HG03103 (cell line): ENCODE measurements around the gene FBN1.

Experiments used
- ATAC-seq: cut with Tn5 transposase; IDR thresholded peaks from one replicate; pipeline ENCODE4 v1.9.1; 2021; ENCODE audit warnings: low read depth; ENCODE audit not compliant: unreplicated experiment

The FBN1 gene

DNA sequence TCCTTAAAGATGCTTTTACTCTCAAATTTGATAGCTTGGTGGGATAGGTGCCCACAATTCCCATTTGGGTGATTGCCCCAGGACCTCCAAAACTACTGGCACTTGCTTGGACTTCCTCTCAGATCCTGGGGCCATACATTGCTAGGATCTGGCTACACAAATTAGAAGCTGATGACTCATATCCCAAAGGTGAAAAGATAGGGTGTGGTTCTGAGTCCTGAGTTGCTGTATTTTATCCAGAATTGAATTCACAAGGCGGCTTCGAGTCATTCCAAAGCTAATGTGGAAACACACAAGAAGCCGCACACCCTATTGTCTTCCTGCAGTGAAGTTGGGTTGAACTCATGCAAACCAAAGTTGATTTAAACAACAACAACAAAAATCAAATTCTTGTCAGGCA, 260.9 kb downstream of the FBN1 start:
- ATAC-seq, result no peak

DNA sequence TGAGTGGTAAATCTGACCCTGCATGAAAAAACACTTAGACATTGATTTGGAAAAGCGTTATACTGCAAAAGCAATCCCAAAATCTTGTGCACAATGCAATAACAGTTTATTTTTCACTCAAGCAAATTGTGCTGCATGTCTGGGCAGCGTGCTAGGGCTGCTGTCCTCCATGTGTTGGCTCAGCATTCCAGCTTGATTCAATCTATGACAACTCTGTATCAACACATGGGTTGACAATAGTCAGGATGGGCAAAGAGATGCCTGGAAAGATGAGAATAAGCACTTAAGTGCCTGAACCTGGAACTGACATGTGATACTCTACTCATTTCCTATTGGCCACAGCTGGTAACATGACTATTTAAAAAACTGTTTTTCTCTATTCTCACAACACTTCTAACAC, 262.5 kb downstream of the FBN1 start:
- no peak for ATAC-seq

DNA sequence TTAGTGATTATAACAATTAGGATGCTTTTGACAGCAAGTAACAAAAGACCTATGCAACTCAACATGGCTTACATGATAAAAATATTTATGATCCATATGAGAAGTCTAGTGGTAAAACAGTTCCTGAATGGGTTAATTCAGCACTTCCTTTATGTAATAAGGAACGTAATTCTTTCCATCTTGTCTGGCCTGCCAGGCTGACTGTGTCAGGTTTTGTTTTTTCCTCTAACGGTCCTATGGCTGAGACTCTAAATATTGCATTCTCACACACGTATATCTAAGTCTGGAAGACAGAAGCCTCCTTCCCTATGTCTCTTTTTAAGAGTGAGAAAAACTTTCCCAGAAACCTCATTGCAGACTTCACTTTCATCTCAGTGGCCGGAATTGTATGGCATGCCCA, 263.6 kb downstream of the FBN1 start:
- ATAC-seq, result no peak

DNA sequence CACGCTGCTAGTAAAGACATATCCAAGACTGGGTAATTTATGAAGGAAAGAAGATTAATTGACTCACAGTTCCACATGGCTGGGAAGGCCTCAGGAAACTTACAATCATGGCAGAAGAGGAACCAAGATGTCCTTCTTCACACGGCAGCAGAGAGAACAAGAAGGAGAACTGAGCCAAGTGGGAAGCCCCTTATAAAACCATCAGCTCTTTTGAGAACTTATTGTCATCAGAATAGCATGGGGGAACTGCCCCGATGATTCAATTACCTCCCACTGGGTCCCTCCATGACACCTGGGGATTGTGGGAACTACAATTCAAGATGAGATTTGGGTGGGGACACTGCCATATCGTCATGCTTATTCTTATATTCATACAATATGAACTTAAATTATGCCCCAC, 265.3 kb downstream of the FBN1 start:
- ATAC-seq, result no peak

DNA sequence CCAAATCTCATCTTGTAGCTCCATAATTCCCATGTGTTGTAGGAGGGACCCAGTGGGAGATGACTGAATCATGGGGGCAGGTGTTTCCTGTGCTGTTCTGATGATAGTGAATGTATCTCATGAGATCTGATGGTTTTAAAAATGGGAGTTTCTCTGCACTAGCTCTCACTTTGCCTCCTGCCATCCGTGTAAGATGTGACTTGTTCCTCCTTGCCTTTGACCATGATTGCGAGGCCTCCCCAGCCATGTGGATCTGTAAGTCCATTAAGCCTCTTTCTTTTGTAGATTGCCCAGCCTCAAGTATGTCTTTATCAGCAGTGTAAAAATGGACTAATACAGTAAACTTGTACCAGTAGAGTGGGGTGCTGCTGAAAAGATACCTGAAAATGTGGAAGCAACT, 269.7 kb downstream of the FBN1 start:
- no peak for ATAC-seq

DNA sequence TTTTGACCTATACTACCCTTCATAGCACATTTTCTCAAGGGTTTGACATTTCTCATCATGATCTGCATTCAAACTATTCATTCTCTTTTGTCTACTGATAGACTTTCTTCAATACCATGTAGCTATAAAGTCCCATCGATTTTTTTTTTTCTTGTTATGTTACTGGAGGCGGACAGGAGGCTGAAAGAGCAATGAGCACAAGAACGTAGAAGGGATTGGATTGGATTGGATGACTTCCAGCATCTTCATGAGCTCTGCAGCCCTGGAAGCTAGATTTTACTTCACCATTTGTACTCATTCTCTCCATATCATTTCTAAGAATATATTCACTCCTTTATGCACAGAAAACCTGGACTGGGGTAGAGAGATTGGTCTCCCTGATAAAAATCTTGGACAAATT, 271.0 kb downstream of the FBN1 start:
- no peak for ATAC-seq

DNA sequence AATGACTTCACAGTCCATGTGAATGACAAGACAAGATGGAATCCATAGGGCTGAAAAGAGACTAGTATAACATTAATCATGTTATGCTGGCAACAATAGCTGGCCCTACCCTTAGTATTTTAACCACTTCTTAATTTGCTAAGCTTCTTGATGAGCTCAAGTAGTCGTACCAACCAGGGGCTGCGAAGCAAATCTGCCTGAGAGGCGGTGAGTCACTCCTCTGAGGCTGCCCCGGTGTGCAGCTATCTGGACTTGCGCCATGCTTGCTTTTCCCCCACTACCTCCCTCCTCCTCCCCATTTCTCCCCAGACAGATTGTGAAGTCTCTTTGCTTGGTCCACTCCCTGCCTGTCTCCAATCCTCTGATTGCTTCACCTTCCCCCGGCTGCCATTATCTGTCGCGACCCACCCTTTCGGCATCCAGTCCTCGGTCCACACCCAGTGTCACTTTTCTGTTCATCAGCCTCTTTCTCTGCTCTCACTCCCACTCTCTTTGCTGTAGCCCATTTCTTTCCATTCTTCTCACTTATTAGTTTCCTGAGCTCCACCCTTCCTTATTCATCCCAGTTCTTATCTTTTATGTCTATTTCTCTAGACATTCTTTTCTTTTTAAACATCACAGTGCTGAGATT, 271.6 kb downstream of the FBN1 start:
- no peak for ATAC-seq

DNA sequence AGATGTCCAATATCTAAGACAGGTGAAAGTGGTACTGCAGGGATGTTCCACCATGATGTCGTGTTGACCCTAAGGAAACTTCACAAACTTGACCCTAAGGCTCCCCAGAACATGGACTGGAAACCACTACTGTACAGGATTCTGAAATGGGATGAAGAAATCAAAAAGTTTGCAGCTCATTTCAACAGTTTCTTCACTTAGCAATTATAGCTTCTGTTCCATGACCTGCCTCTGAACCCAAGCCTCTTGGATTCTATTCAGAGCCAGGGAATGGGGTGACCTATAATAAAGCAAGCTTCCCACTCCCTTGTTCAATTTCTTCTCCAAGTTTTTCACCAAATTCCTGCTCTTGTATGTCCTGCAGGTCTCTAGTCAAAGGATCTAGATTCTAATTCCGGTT, 273.5 kb downstream of the FBN1 start:
- no peak for ATAC-seq

DNA sequence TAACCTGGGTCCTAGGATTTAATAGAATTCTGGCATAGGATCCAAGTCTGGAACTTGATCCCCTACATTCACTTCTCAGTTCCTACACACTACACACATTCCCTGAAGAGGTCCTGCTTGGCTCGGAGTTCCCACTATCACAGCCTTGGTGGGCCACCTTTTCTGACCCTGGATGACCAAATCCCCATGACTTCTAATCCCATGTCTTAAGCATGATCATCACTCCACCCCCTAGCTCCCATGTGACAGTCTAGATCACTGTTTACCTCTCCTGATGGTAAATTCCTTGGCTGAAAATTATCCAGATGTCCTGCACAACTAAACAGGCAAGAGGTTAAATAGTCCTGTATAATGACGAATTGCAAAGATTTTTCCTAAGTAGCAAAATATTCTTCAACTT, 274.0 kb downstream of the FBN1 start:
- no peak for ATAC-seq

DNA sequence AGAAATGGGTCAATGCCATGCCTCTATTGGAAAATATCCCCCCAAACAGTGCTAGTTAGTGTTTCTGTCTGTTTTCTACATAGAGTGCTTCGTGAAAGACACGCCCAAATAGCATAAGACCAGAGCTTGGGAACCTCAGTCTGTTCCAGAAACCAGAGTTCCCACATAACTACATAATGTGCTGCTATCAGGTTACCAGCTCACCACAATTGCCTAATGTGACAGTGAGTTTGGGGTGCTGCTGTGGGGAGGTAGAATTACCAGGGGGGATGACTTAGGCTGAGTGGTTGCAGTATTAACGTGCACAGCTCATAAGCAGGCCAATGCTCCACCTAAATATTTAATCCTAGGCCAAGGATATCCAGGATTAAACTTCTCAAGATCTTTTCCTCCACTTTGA, 275.0 kb downstream of the FBN1 start:
- ATAC-seq, result no peak

DNA sequence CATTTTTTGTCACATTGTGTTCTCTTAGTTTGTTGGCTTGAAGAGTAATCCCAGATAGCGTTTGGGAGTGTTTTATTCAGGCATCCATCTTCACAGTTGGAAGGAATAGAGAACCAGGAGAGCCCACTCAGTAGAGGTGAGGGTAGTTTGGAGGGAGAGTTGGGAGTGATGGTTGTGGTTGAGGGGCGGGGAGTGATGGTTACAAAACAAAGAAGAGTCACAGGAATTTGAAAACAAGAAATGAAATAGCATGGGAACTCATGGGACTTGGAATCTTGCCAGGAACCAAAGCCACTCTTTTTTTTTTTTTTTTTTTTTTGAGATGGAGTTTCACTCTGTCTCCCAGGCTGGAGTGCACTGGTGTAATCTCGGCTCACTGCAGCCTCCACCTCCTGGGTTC, 278.0 kb downstream of the FBN1 start:
- ATAC-seq, result no peak

DNA sequence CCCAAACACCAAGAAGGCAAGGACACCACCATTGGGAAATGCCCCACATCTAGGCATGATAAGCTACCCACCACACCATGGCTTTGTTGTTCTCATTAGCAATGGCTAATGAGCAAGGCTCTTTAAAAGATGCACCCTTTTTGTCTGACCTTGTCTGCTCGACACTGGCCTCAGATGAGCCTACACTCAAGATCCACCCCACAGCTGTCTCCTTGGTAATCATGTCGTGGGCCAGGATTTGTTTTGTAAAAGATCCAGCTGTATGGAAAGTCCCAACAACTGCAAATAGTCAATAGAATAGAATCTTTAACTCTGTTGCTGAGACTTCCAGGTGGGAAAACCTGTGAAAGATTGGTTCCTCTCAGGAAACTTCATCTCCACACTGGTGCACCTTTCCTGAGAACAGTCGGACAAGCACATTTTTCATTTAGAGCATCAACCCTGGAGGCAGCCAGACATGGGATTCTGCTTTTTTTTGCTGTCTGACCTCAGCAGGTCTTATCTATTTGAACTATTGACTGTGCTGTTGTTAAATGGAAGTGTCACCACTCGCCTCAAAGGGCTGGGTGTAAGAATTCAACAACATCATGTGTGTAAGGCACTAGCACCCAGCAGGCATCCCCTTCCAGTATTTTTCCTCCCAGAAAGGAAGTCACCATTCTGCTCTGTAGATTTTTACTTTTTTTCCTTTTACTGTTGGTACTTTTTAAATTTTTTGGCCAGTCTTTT, 278.8 kb downstream of the FBN1 start:
- no peak for ATAC-seq

DNA sequence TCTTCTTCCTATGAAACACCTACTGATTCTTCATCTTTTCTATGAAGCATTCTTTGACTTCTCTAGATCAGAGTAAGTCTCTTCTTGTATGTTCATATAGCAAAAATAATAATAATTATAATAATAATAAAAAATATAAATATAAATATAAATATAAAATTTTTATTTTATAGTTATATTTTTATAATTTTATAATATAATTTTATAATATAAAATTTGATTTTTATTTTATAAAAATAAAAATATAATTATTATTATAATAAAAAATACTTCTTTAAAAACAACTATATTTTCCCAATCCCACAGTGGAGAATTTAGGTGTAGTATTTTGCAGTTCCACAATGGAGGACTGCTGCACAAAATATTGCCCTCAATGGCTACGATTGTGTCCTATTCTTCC, 279.9 kb downstream of the FBN1 start:
- no peak for ATAC-seq

DNA sequence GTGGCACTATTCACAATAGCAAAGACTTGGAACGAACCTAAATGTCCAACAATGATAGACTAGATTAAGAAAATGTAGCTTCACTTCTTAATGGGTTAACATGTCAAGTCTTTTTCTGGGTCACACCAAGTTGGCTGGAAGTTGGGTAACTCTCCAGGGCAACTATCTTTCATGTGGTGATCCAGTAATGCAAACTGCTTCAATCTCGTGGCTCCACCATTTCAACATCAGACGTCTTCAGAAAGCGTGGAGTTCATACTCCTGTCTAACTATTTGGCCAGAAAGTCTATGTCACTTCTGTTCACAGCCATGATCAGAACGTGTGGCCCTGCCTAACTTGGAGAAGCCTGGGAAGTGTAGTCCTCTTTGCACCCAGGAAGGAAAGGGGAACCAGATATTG, 282.0 kb downstream of the FBN1 start:
- ATAC-seq, result no peak

DNA sequence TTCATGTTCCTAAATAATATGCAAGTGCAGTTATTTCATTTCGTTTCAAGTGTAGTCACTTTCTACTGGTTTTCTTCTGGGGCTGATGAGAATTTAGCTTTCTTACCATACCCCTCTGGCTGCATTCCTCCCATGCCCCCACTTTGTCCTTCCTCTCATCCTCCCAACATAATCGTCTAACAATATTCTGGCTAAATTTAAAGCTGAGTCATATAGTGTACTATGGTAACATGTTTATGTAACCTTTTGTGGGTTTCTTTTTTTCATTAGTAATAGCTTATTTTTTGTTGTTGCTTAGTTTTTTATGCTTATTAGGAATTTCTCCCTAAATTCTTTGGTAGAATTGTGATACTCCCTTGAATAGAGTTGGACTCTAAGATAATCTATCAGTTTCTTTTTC, 283.8 kb downstream of the FBN1 start:
- ATAC-seq, result no peak

DNA sequence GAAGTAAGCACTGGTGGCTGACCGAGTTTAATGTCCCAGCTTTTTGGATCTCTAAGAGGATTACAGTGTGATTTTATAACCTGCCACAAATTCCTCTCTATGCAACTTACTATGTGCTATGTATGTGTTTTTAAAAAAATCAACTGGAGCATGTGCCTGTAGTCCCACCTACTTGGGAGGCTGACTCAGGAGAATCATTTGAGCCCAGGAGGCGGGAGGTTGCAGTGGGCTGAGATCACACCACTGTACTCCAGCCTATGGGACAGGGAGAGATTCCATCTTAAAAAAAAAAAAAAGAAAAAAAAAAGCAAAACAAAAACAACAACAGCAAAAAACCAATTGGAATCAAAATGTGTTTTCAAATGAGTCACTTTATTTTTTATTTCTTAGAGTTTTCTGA, 284.7 kb downstream of the FBN1 start:
- ATAC-seq, result no peak
